Liver (tissue), 9 donors: ENCODE data around the gene SNAI3. TPM values are rescaled to one million over a fixed set of nuclear protein-coding genes. Genes with fewer than 3 reads are reported as not detected.

ENCODE experiments used
- DNase-seq: peaks from one replicate; pipeline ENCODE4 v3.0.0-alpha.2; 2017; ENCODE audit warnings: low spot score
- H3K27ac ChIP-seq, 2 donors: one replicate each; pipeline ENCODE4 v1.7.0; 2013; ENCODE audit warnings: inconsistent platforms in 2 of 2, low read length in 2 of 2, control low read depth in 1 of 2, low read depth in 1 of 2, mild to moderate bottlenecking in 1 of 2
- H3K27me3 ChIP-seq, 4 donors: one replicate each; pipeline versions ENCODE4 v1.6.1 to v1.7.0; 2013; ENCODE audit warnings: low read length in 3 of 4, inconsistent platforms in 1 of 4, mild to moderate bottlenecking in 1 of 4, moderate library complexity in 1 of 4; ENCODE audit not compliant: control insufficient read depth in 4 of 4, insufficient read depth in 4 of 4
- H3K36me3 ChIP-seq, 4 donors: one replicate each; pipeline versions ENCODE4 v1.6.1 to v1.7.0; 2013; ENCODE audit warnings: low read length in 3 of 4, mild to moderate bottlenecking in 3 of 4, low read depth in 1 of 4, moderate library complexity in 1 of 4; ENCODE audit not compliant: control insufficient read depth in 4 of 4, insufficient read depth in 3 of 4
- H3K4me1 ChIP-seq, 4 donors: one replicate each; pipeline versions ENCODE4 v1.6.1 to v1.7.0; 2013; ENCODE audit warnings: low read length in 3 of 4, mild to moderate bottlenecking in 3 of 4, moderate library complexity in 1 of 4; ENCODE audit not compliant: control insufficient read depth in 4 of 4, insufficient read depth in 4 of 4
- H3K4me3 ChIP-seq, 3 donors: one replicate each; pipeline versions ENCODE4 v1.6.1 to v1.7.0; 2013; ENCODE audit warnings: low read length in 3 of 3, control low read depth in 1 of 3, low read depth in 1 of 3, mild to moderate bottlenecking in 1 of 3
- H3K9ac ChIP-seq, 2 donors: one replicate each; pipeline ENCODE4 v1.7.0; 2013; ENCODE audit warnings: low read length in 2 of 2, mild to moderate bottlenecking in 2 of 2, moderate library complexity in 2 of 2, control low read depth in 1 of 2, low read depth in 1 of 2
- H3K9me3 ChIP-seq, 4 donors: one replicate each; pipeline versions ENCODE4 v1.6.1 to v1.7.0; 2013; ENCODE audit warnings: low read length in 3 of 4; ENCODE audit not compliant: control insufficient read depth in 4 of 4
- ATF3 ChIP-seq: IDR thresholded peaks from 2 replicates; pipeline ENCODE4 v1.6.1; 2016; ENCODE audit warnings: antibody characterized with exemption
- CTCF ChIP-seq: fragments of 150-350 bp; IDR thresholded peaks from 2 replicates; pipeline ENCODE4 v1.5.1; 2017; ENCODE audit warnings: improper control_type of control experiment, low read depth, low read length; ENCODE audit not compliant: missing input control
- FOXA1 ChIP-seq: IDR thresholded peaks from 2 replicates; pipeline ENCODE4 v1.6.1; 2016; ENCODE audit warnings: antibody characterized with exemption
- FOXA2 ChIP-seq: IDR thresholded peaks from 2 replicates; pipeline ENCODE4 v1.6.1; 2016; ENCODE audit warnings: antibody characterized with exemption
- GABPA ChIP-seq, 2 donors: IDR thresholded peaks in 1 of 2; conservative IDR thresholded peaks in 1 of 2; 2 replicates each; pipeline ENCODE4 v1.6.1; 2016; ENCODE audit warnings: antibody characterized with exemption in 2 of 2, mild to moderate bottlenecking in 1 of 2, moderate library complexity in 1 of 2
- HNF4A ChIP-seq, 2 donors: conservative IDR thresholded peaks; 2 replicates each; pipeline ENCODE4 v1.6.1; 2016; ENCODE audit warnings: antibody characterized with exemption in 2 of 2, mild to moderate bottlenecking in 2 of 2
- HNF4G ChIP-seq: IDR thresholded peaks from 2 replicates; pipeline ENCODE4 v1.6.1; 2016; ENCODE audit warnings: antibody characterized with exemption
- JUND ChIP-seq, 2 donors: IDR thresholded peaks; 2 replicates each; pipeline ENCODE4 v1.6.1; 2016; ENCODE audit warnings: antibody characterized with exemption in 2 of 2
- MAX ChIP-seq: IDR thresholded peaks from 2 replicates; pipeline ENCODE4 v1.6.1; 2016; ENCODE audit warnings: antibody characterized with exemption
- NR2F2 ChIP-seq: IDR thresholded peaks from 2 replicates; pipeline ENCODE4 v1.6.1; 2016; ENCODE audit warnings: antibody characterized with exemption
- RAD21 ChIP-seq, 2 donors: IDR thresholded peaks; 2 replicates each; pipeline ENCODE4 v1.6.1; 2016; ENCODE audit warnings: antibody characterized with exemption in 2 of 2, mild to moderate bottlenecking in 2 of 2
- RXRA ChIP-seq, 2 donors: IDR thresholded peaks; 2 replicates each; pipeline ENCODE4 v1.6.1; 2017 to 2018; ENCODE audit warnings: antibody characterized with exemption in 2 of 2, mild to moderate bottlenecking in 1 of 2
- SP1 ChIP-seq: IDR thresholded peaks from 2 replicates; pipeline ENCODE4 v1.6.1; 2018; ENCODE audit warnings: antibody characterized with exemption, mild to moderate bottlenecking
- TAF1 ChIP-seq: conservative IDR thresholded peaks from 2 replicates; pipeline ENCODE4 v1.6.1; 2016; ENCODE audit warnings: antibody characterized with exemption, mild to moderate bottlenecking
- YY1 ChIP-seq: IDR thresholded peaks from 2 replicates; pipeline ENCODE4 v1.6.1; 2016; ENCODE audit warnings: antibody characterized with exemption, mild to moderate bottlenecking
- ZBTB33 ChIP-seq: IDR thresholded peaks from 2 replicates; pipeline ENCODE4 v1.6.1; 2016; ENCODE audit warnings: antibody characterized with exemption
- WGBS: extraction: QIAGEN DNeasy Blood & Tissue Kit; methylation state at CpG from one replicate; pipeline ENCODE4 v1.1.7; 2013; 5-methylcytosine and 5-hydroxymethylcytosine counted together
- polyA plus RNA-seq, 2 donors: library from polyadenylated mRNA; stranded (reverse) in 1 of 2; unstranded in 1 of 2; fragments of 200-250 nt in 1 of 2; fragments of >200 nt in 1 of 2; fragmentation: Nextera tagmentation in 1 of 2; extraction: Ambion mirVana in 1 of 2; gene quantifications; one replicate each; pipeline versions ENCODE4 v1.2.1 to v1.2.3, GENCODE V29; 2013 to 2015
- total RNA-seq, 2 donors: library from RNA; depleted of rRNA; stranded (reverse); fragments of >200 nt; gene quantifications; one replicate each; pipeline ENCODE4 v1.2.3, GENCODE V29; 2014
- donor health status: healthy.
- donor health status: healthy.
- donor health status: healthy.
- donor health status: healthy.
- donor health status: healthy.

Gene SNAI3
- total and polyA plus RNA-seq, 4 donors = 0.05 to 0.48 (median 0.20) TPM

DNA sequence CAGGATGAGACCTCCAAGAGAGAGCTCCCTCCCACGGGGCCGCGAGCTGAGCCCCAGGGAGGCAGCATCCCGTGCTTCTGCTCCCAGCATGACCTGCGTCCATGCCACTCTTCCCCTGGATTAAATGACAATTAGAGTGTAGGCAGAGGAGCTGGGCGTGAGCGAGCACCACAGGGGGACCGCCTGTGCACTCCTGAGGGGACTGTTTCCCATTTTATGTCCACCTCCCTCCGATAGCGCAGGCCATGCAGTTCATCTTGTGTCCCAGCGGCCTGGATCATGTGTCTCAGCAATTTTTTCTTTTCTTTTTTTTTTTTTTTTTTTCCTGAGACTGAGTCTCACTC lies 53.7 kb downstream of the SNAI3 start (continued):
- TF ChIP-seq FOXA2 (no peak), NR2F2 (no peak), CTCF (no peak), JUND (IDR thresholded peaks at IDR 0.05) (no peak)

- Histone ChIP-seq H3K27me3 (no peaks in the 10 kb centered on the region), H3K27ac (no peak overlapping the region), H3K36me3 (peaks cover 10 to 43% (median 14%) of the 10 kb centered on the region in 4 donors), H3K9me3 (no peaks in the 10 kb centered on the region), H3K9ac (no peak overlapping the region), H3K4me1 (peaks cover 0 to 14% (median 4%) of the 10 kb centered on the region in 4 donors), H3K4me3 (no peak overlapping the region)
- WGBS = 94% methylated on average over 30 of the region's 30 CpGs
- TF ChIP-seq RAD21 (IDR thresholded peaks at IDR 0.05) (no peak), RXRA (IDR thresholded peaks at IDR 0.05) (no peak), SP1 (no peak), MAX (no peak), JUND (IDR thresholded peaks at IDR 0.05) (no peak), ZBTB33 (no peak), YY1 (no peak), NR2F2 (no peak), GABPA (IDR thresholded peaks at IDR 0.05 in 1 of 2, conservative IDR thresholded peaks at IDR 0.05 in 1 of 2) (no peak), HNF4G (no peak), HNF4A (conservative IDR thresholded peaks at IDR 0.05) (no peak), CTCF (no peak), ATF3 (no peak), FOXA1 (no peak), TAF1 (no peak)
- no peak for DNase-seq
These were observed 54.3 kb downstream of the SNAI3 start for GRCh38 chr16:88631920-88632586.
